HepG2 (cell line): Measurements from ENCODE around the gene UTRN. TPM values are rescaled to one million over a fixed set of nuclear protein-coding genes. Genes with fewer than 3 reads are reported as not detected.

Experiments
- ELK4 ChIP-seq: sonication (generic); formaldehyde crosslinking; IDR thresholded peaks from 2 replicates; pipeline ENCODE4 v1.9.0; 2021; ENCODE audit warnings: missing genetic modification reagents, borderline replicate concordance
- NCOA2 ChIP-seq: sonication (generic); formaldehyde crosslinking; IDR thresholded peaks from 2 replicates; pipeline ENCODE4 v1.8.0; 2022; ENCODE audit warnings: inconsistent platforms
- PAF1 ChIP-seq: IDR thresholded peaks from 2 replicates; pipeline ENCODE4 v1.6.1; 2016; ENCODE audit warnings: missing genetic modification reagents, missing compliant biosample characterization
- PHF20 ChIP-seq: sonication (generic); formaldehyde crosslinking; IDR thresholded peaks from 2 replicates; pipeline ENCODE4 v1.5.0; 2020; ENCODE audit warnings: mild to moderate bottlenecking, missing genetic modification reagents
- RAD21 ChIP-seq: fragments of 450-650 bp; formaldehyde crosslinking; IDR thresholded peaks from 2 replicates; pipeline ENCODE4 v1.5.0; 2020; ENCODE audit warnings: mild to moderate bottlenecking
- RARA ChIP-seq: IDR thresholded peaks from 2 replicates; pipeline ENCODE4 v1.6.1; 2016; ENCODE audit warnings: missing genetic modification reagents, missing compliant biosample characterization
- REL ChIP-seq: sonication (generic); formaldehyde crosslinking; conservative IDR thresholded peaks from 2 replicates; pipeline ENCODE4 v1.8.0; 2022; ENCODE audit warnings: mild to moderate bottlenecking, missing genetic modification reagents, moderate library complexity
- RORA ChIP-seq: sonication (generic); formaldehyde crosslinking; IDR thresholded peaks from 2 replicates; pipeline ENCODE4 v1.5.0; 2020; ENCODE audit warnings: mild to moderate bottlenecking, missing genetic modification reagents, moderate library complexity
- RXRB ChIP-seq: IDR thresholded peaks from 2 replicates; pipeline ENCODE4 v1.6.1; 2016; ENCODE audit warnings: borderline replicate concordance, missing genetic modification reagents, missing compliant biosample characterization
- SMYD3 ChIP-seq: sonication (generic); formaldehyde crosslinking; IDR thresholded peaks from 2 replicates; pipeline ENCODE4 v1.8.1; 2023; ENCODE audit warnings: mild to moderate bottlenecking, missing genetic modification reagents
- SRSF1 ChIP-seq: fragments of 200-400 bp; formaldehyde crosslinking; optimal IDR thresholded peaks from 2 replicates; pipeline ENCODE3; 2017; ENCODE audit warnings: mild to moderate bottlenecking, low read depth, low read length, moderate library complexity
- TAF15 ChIP-seq: fragments of 200-400 bp; formaldehyde crosslinking; IDR thresholded peaks from one replicate; pipeline ENCODE4 v1.6.1; 2018; ENCODE audit warnings: mild to moderate bottlenecking, low read depth, low read length; ENCODE audit not compliant: poor library complexity, severe bottlenecking
- U2AF2 ChIP-seq: fragments of 200-400 bp; formaldehyde crosslinking; IDR thresholded peaks from 2 replicates; pipeline ENCODE4 v1.6.1; 2017; ENCODE audit warnings: low read depth, mild to moderate bottlenecking, low read length
- ZBTB10 ChIP-seq: sonication (generic); formaldehyde crosslinking; IDR thresholded peaks from 2 replicates; pipeline ENCODE4 v1.4.0; 2020; ENCODE audit warnings: missing genetic modification reagents, borderline replicate concordance
- ZNF337 ChIP-seq: sonication (generic); formaldehyde crosslinking; IDR thresholded peaks from 2 replicates; pipeline ENCODE4 v1.5.1; 2020; ENCODE audit warnings: missing genetic modification reagents, low read depth, mild to moderate bottlenecking, borderline replicate concordance
- ZNF510 ChIP-seq: sonication (generic); formaldehyde crosslinking; IDR thresholded peaks from 2 replicates; pipeline ENCODE4 v1.4.0; 2020; ENCODE audit warnings: low read depth, mild to moderate bottlenecking, missing genetic modification reagents
- ZNF563 ChIP-seq: sonication (generic); formaldehyde crosslinking; IDR thresholded peaks from 2 replicates; pipeline ENCODE4 v1.8.0; 2022; ENCODE audit warnings: mild to moderate bottlenecking, moderate library complexity, missing genetic modification reagents
- ZNF710 ChIP-seq: sonication (generic); formaldehyde crosslinking; IDR thresholded peaks from 2 replicates; pipeline ENCODE4 v1.5.0; 2020; ENCODE audit warnings: mild to moderate bottlenecking, missing genetic modification reagents, borderline replicate concordance
- ZNF781 ChIP-seq: sonication (generic); formaldehyde crosslinking; IDR thresholded peaks from 2 replicates; pipeline ENCODE4 v1.5.1; 2020; ENCODE audit warnings: borderline replicate concordance, mild to moderate bottlenecking, missing genetic modification reagents; ENCODE audit errors: not compliant biosample characterization
- ZNF790 ChIP-seq: sonication (generic); formaldehyde crosslinking; IDR thresholded peaks from 2 replicates; pipeline ENCODE4 v1.8.0; 2022; ENCODE audit warnings: missing genetic modification reagents, mild to moderate bottlenecking, borderline replicate concordance
- ZNF800 ChIP-seq: sonication (generic); formaldehyde crosslinking; IDR thresholded peaks from 2 replicates; pipeline ENCODE4 v1.4.0; 2020; ENCODE audit warnings: missing genetic modification reagents
- ZNF816 ChIP-seq: sonication (generic); formaldehyde crosslinking; IDR thresholded peaks from 2 replicates; pipeline ENCODE4 v1.8.0; 2022; ENCODE audit warnings: missing genetic modification reagents, mild to moderate bottlenecking, borderline replicate concordance
- polyA plus RNA-seq, 8 experiments: library from polyadenylated mRNA; depleted of rRNA in 3 of 8; stranded (reverse) in 7 of 8; unstranded in 1 of 8; fragments of >200 nt; fragmentation: Illumina TruSeq in 4 of 8; extraction: Trizol in 4 of 8; gene quantifications; 2 replicates each; pipeline versions ENCODE4 v1.2.1 to v1.2.3, GENCODE V29; 2011 to 2016; ENCODE audit warnings: low read depth in 4 of 8, missing spikeins in 1 of 8, mixed read lengths in 1 of 8; ENCODE audit not compliant: insufficient read depth in 1 of 8
- total RNA-seq, 5 experiments: library from RNA; depleted of rRNA; stranded (reverse); fragments of >200 nt; fragmentation: Illumina TruSeq; extraction: Trizol; gene quantifications; 2 replicates each; pipeline ENCODE4 v1.2.3, GENCODE V29; 2016; ENCODE audit warnings: low read depth in 1 of 5

Gene UTRN
- total and polyA plus RNA-seq, 2 of the 13 experiments (the other 11 are each of a cell fraction or from before 2014, with no cell fraction given) = 102 to 116 TPM

- TF ChIP-seq ZNF800 (CRISPR knock-in tag) (no peak), U2AF2 (no peak), ELK4 (CRISPR knock-in tag) (no peak), ZNF563 (no peak), ZNF781 (CRISPR knock-in tag) (no peak), PHF20 (CRISPR knock-in tag) (no peak), ZBTB10 (CRISPR knock-in tag) (no peak), ZNF816 (CRISPR knock-in tag) (no peak), RAD21 (CRISPR knock-in tag) (no peak), ZNF790 (no peak), TAF15 (no peak), ZNF337 (CRISPR knock-in tag) (no peak), SMYD3 (CRISPR knock-in tag) (0 out of 2 replicates have a peak, but pooled peaks have one; percentile 35), NCOA2 (CRISPR knock-in tag) (0 out of 2 replicates have a peak, but pooled peaks have one; percentile 9), ZNF710 (CRISPR knock-in tag) (no peak), RXRB (peak; percentile 31; the same call in 1 of the 2 replicates), RARA (CRISPR knock-in tag) (no peak), REL (CRISPR knock-in tag) (no peak), ZNF510 (CRISPR knock-in tag) (no peak), RORA (CRISPR knock-in tag) (no peak), PAF1 (CRISPR knock-in tag) (peak; percentile 84), SRSF1 (no peak)
These were observed 26.2 kb downstream of the UTRN start (continued) for GRCh38 chr6:144311361-144311760.
